ENCODE results near the gene CYB5RL. TPM values are rescaled to one million over a fixed set of nuclear protein-coding genes. Genes with fewer than 3 reads are reported as not detected.

CYB5RL gene
- total and polyA plus RNA-seq, 2 of the 8 experiments (the other 6 are each of a cell fraction or from before 2014, with no cell fraction given): 13.2 to 14.1 TPM

- Histone ChIP-seq H2BK15ac (ENCODE audit: low read length) (peak overlapping the region; percentile 2; the same call in 1 of the 2 replicates), H3K9me3 (ENCODE audit: insufficient read depth in 2 of 2, low read depth in 1 of 2, low read length in 1 of 2) (no peaks in the 10 kb centered on the region), H2BK5ac (ENCODE audit: low read depth, low read length) (peak overlapping the region; percentile 45; the same call in 1 of the 2 replicates), H4K20me1 (replicated peaks in 1 of 2; ENCODE audit: control insufficient read depth in 1 of 2, insufficient read depth in 2 of 2, low read length in 2 of 2) (no peaks in the 10 kb centered on the region), H3K4ac (replicated peaks; ENCODE audit: insufficient read length, low read depth, low read length) (no peak overlapping the region), H3K14ac (ENCODE audit: insufficient read length) (no peak overlapping the region), H3K27ac (ENCODE audit: low read depth, low read length) (peak overlapping the region; percentile 43), H2AFZ (ENCODE audit: low read length) (peak overlapping the region; percentile 97), H4K91ac (replicated peaks; ENCODE audit: insufficient read length, low read length) (no peak overlapping the region), H3K27me3 (replicated peaks in 1 of 4; ENCODE audit: control insufficient read depth in 3 of 4, extremely low read depth in 1 of 4, insufficient read depth in 3 of 4, low read length in 3 of 4) (no peaks in the 10 kb centered on the region), H3K4me1 (replicated peaks in 1 of 4; ENCODE audit: control insufficient read depth in 3 of 4, insufficient read depth in 4 of 4, low read length in 3 of 4) (peaks cover 0 to 13% (median 6%) of the 10 kb centered on the region in 4 experiments; a peak in 6 of 7 replicates), H3K23ac (ENCODE audit: insufficient read length) (no peak overlapping the region), H3K36me3 (ENCODE audit: control insufficient read depth in 2 of 4, insufficient read depth in 4 of 4, low read length in 3 of 4) (peaks cover 0 to 10% (median 0%) of the 10 kb centered on the region in 4 experiments; a peak in 3 of 8 replicates), H2AK5ac (ENCODE audit: low read depth, low read length) (no peak overlapping the region), H2BK120ac (replicated peaks; ENCODE audit: low read depth, low read length) (no peak overlapping the region), H3K4me3 (ENCODE audit: extremely low read depth in 1 of 4, insufficient read depth in 2 of 4, low read depth in 3 of 4, low read length in 4 of 4) (peak overlapping the region; percentile 91 to 99 (median 96)), H3K79me1 (ENCODE audit: low read depth, low read length) (peaks cover 4% of the 10 kb centered on the region), H3K18ac (ENCODE audit: extremely low read depth, low read length) (0 out of 2 replicates have a peak overlapping the region, but pooled peaks have one; percentile 39), H3K79me2 (ENCODE audit: control insufficient read depth in 1 of 2, insufficient read depth in 2 of 2, low read length in 2 of 2) (peaks cover 12 to 32% of the 10 kb centered on the region in 2 experiments), H4K8ac (ENCODE audit: extremely low read depth, insufficient read depth, low read length) (peak overlapping the region; percentile 82; the same call in 1 of the 2 replicates), H2BK12ac (ENCODE audit: low read depth, low read length) (0 out of 2 replicates have a peak overlapping the region, but pooled peaks have one; percentile 29), H4K5ac (ENCODE audit: insufficient read length, low read depth, low read length) (no peak overlapping the region), H3K23me2 (ENCODE audit: low read depth, low read length) (peaks cover 9% of the 10 kb centered on the region), H3K56ac (replicated peaks; ENCODE audit: insufficient read length, low read depth, low read length) (no peak overlapping the region), H3K4me2 (ENCODE audit: insufficient read depth in 1 of 2, low read depth in 2 of 2, low read length in 2 of 2) (peak overlapping the region; percentile 83 to 100), H3K9ac (replicated peaks in 1 of 4; ENCODE audit: extremely low read depth in 1 of 4, low read depth in 3 of 4, low read length in 3 of 4) (peak overlapping the region in 3 of 4 experiments; percentile 66 to 93 (median 70); a peak in 6 of 7 replicates), H2BK20ac (ENCODE audit: low read length) (no peak overlapping the region)
- 28% methylated on average over 17 of the region's 17 CpGs; no CpG with 5 or more reads in 1 of the 2 experiments for WGBS, 2 experiments (ENCODE audit: extremely low coverage in 1 of 2, insufficient coverage in 1 of 2, insufficient read length in 1 of 2, insufficient replicate concordance in 2 of 2, low coverage in 1 of 2, low lambda C conversion rate in 2 of 2, missing lambda C conversion rate in 1 of 2)
- TF ChIP-seq SAP30 (IDR thresholded peaks at IDR 0.05; ENCODE audit: insufficient read depth, insufficient replicate concordance, low read length): peak; percentile 88
- TF ChIP-seq SIN3A (conservative IDR thresholded peaks at IDR 0.05 in 1 of 2, IDR thresholded peaks at IDR 0.05 in 1 of 2; ENCODE audit: low read depth in 1 of 2, low read length in 2 of 2): peak; percentile 43 to 94; a peak in 2 of 4 replicates
- TF ChIP-seq ZNF274 (IDR thresholded peaks at IDR 0.05; ENCODE audit: borderline replicate concordance, extremely low read depth, low read length): no peak
- peak; percentile 51; the same call in 1 of the 2 replicates for TF ChIP-seq CEBPB (IDR thresholded peaks at IDR 0.05; ENCODE audit: low read depth, low read length)
- DNase-seq (ENCODE audit: low read depth in 1 of 2, low spot score in 2 of 2) (no peak), FAIRE-seq (no peak)
- POLR2A ChIA-PET (ENCODE audit: partially characterized antibody): interaction anchor here (0.8 to 5.3 kb wide), 17 partner anchors 10 to 291 kb away, joined by 3 to 50 read pairs (median 4); no protein-coding TSS in a partner anchor
- CTCF ChIA-PET (ENCODE audit: partially characterized antibody): interaction anchor here (0.6 to 4.0 kb wide), 15 partner anchors 10 to 1066 kb away, joined by 3 to 16 read pairs (median 3); no protein-coding TSS in a partner anchor
Observed at GRCh38 chr1:54199151-54199764, 572 bp downstream of the CYB5RL start.

Measured in H1 (cell line).